Measurements from ENCODE around the gene MLLT10. TPM values are rescaled to one million over a fixed set of nuclear protein-coding genes. Genes with fewer than 3 reads are reported as not detected.

Gene MLLT10
- total and polyA plus RNA-seq, 12 donors: 15.8 to 49.1 (median 29.8) TPM

DNA sequence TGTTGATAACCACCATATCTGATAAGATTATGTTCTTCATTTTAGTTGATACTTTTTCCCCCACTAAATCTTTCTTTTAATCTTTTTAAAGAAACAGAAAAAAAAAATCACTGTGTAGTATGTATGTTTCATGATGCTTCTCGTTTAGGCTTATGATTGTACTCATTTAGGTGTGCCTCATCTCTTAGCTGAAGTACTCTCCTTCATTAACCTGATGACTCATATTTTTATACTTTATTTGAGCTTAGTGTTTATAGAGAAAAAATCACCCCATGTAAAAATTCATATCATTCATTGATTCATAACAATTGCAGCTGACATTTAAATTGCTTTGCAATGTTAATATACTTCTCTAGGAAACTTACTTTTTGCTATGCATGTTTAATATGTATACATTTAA is 158.9 kb downstream of the MLLT10 start:
- Histone ChIP-seq H3K27me3 (no peaks in the 10 kb centered on the region), H3K27ac (no peak overlapping the region), H3K9me3 (replicated peaks in 1 of 3) (no peaks in the 10 kb centered on the region), H3K4me1 (replicated peaks in 1 of 2) (peaks cover 0 to 7% of the 10 kb centered on the region in 2 donors), H3K36me3 (replicated peaks in 1 of 2) (no peaks in the 10 kb centered on the region), H3K4me3 (no peak overlapping the region)
- 77 to 95% (median 87%) methylated on average over 1 of the region's 1 CpG for WGBS, 4 donors
- TF ChIP-seq POLR2A (IDR thresholded peaks at IDR 0.05): no peak
- TF ChIP-seq, protein P1, sequence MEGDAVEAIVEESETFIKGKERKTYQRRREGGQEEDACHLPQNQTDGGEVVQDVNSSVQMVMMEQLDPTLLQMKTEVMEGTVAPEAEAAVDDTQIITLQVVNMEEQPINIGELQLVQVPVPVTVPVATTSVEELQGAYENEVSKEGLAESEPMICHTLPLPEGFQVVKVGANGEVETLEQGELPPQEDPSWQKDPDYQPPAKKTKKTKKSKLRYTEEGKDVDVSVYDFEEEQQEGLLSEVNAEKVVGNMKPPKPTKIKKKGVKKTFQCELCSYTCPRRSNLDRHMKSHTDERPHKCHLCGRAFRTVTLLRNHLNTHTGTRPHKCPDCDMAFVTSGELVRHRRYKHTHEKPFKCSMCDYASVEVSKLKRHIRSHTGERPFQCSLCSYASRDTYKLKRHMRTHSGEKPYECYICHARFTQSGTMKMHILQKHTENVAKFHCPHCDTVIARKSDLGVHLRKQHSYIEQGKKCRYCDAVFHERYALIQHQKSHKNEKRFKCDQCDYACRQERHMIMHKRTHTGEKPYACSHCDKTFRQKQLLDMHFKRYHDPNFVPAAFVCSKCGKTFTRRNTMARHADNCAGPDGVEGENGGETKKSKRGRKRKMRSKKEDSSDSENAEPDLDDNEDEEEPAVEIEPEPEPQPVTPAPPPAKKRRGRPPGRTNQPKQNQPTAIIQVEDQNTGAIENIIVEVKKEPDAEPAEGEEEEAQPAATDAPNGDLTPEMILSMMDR (IDR thresholded peaks at IDR 0.05): no peak
- DNase-seq: no peak
- intact Hi-C loops (cut with DNase I): no loop called here

DNA sequence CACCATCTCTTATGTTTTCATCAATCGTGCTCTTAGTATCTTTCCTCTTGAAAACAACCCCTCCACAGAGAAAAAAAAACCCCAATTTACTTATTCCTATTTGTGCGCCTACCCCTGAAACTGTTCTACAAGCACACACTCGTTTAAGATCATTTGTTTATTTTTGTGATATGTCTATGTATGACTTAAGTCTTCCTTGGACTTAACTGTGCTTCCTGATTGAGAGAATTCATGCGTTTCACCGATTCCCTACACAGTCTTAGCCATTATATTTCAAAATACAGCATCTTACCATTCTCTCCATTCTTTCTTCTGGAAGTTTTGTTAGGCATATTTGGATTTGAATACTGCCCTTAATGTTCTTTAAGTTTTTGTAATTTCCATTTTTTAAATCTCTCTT is 159.4 kb downstream of the MLLT10 start:
- 85 to 91% (median 89%) methylated on average over 5 of the region's 5 CpGs for WGBS, 4 donors
- intact Hi-C loops (cut with DNase I): no loop called here
- Histone ChIP-seq H3K36me3 (replicated peaks in 1 of 2) (no peaks in the 10 kb centered on the region), H3K4me3 (no peak overlapping the region), H3K4me1 (replicated peaks in 1 of 2) (peaks cover 0 to 7% of the 10 kb centered on the region in 2 donors), H3K27ac (no peak overlapping the region), H3K9me3 (replicated peaks in 1 of 3) (no peaks in the 10 kb centered on the region), H3K27me3 (no peaks in the 10 kb centered on the region)
- no peak for DNase-seq
- TF ChIP-seq, protein P1 (IDR thresholded peaks at IDR 0.05): no peak
- no peak for TF ChIP-seq POLR2A (IDR thresholded peaks at IDR 0.05)

DNA sequence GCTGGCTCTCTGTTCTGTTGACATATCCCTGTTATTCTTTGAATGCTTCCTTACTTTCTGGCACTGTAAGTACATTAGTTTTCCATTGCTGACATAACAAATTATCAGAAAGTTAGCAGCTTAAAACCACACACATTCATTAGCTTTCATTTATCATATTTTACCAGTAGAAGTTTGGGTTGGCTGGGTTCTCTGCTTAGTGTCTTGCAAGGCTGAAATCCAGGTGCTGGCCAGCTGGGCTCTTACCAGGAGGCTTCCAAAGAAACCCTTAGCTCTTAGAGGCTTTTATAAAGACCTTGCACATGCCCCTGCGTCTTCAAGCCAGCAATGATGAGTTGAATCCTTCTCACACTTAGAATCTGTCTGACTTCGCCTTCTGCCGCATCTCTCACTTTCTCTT is 160.6 kb downstream of the MLLT10 start:
- no peak for TF ChIP-seq POLR2A (IDR thresholded peaks at IDR 0.05)
- TF ChIP-seq, protein P1 (IDR thresholded peaks at IDR 0.05): no peak
- Histone ChIP-seq H3K27ac (no peak overlapping the region), H3K9me3 (replicated peaks in 1 of 3) (no peaks in the 10 kb centered on the region), H3K36me3 (replicated peaks in 1 of 2) (no peaks in the 10 kb centered on the region), H3K27me3 (no peaks in the 10 kb centered on the region), H3K4me1 (replicated peaks in 1 of 2) (peaks cover 0 to 7% of the 10 kb centered on the region in 2 donors), H3K4me3 (no peak overlapping the region)
- WGBS, 4 donors: 70 to 91% (median 81%) methylated on average over 3 of the region's 3 CpGs
- DNase-seq: no peak
- intact Hi-C loops (cut with DNase I): no loop called here

DNA sequence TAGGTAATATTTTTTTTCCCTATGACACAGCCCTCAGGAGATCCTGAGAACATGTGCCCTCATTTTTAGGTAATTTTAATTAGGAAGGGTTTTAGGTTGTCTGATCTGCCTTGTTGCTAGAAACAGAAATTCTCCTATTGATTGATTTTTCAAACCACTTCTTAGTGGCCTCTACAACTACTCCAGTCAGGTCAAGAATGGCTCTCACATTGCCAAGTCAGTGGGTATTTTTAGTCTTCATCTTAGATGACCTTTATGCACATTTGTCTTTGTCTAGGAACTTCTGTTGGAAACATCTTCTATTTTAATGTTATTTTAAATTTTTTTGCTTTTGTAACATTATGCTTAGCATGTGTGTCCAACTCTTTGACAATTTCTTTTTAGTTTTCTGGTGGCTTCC is 162.3 kb downstream of the MLLT10 start:
- no peak for TF ChIP-seq POLR2A (IDR thresholded peaks at IDR 0.05)
- TF ChIP-seq, protein P1 (IDR thresholded peaks at IDR 0.05): no peak
- intact Hi-C loops (cut with DNase I): no loop called here
- Histone ChIP-seq H3K27ac (no peak overlapping the region), H3K27me3 (no peaks in the 10 kb centered on the region), H3K4me3 (no peak overlapping the region), H3K36me3 (replicated peaks in 1 of 2) (no peaks in the 10 kb centered on the region), H3K4me1 (replicated peaks in 1 of 2) (peaks cover 0 to under 1% of the 10 kb centered on the region in 2 donors), H3K9me3 (replicated peaks in 1 of 3) (peaks cover 0 to 13% (median 0%) of the 10 kb centered on the region in 3 donors)
- no peak for DNase-seq

Data from adrenal gland (tissue), 12 donors.